Endothelial cell of umbilical vein (primary cell): ENCODE results near the gene RBMS3. TPM values are rescaled to one million over a fixed set of nuclear protein-coding genes. Genes with fewer than 3 reads are reported as not detected.

Experiments
- BruUV-seq: library from RNA; stranded (reverse); fragments of 400-500 nt; replicated peaks from 2 replicates; lab custom pipeline; 2021; lab: Mats Ljungman, UMichigan
- CTCF ChIA-PET: fragments of 300-600, 350-600 bp; sonication (Branson Sonifier 250); formaldehyde crosslinking; loops from one replicate; lab custom pipeline; 2021; ENCODE audit warnings: antibody characterized with exemption, inconsistent platforms; lab: Charles Lee
- POLR2A ChIA-PET: fragments of 300-600, 350-600 bp; sonication (Branson Sonifier 250); formaldehyde crosslinking; loops from one replicate; lab custom pipeline; 2021; ENCODE audit warnings: antibody characterized with exemption, inconsistent platforms; lab: Charles Lee
- DNase-seq: peaks from one replicate; pipeline ENCODE4 v3.0.0-alpha.2; 2011; ENCODE audit warnings: low read depth, low spot score
- FAIRE-seq: peaks from 2 replicates; lab custom pipeline; 2011; peaks lifted over from hg19 to GRCh38; lab: Jason Lieb, UNC
- H2AFZ ChIP-seq: 2 replicates; pipeline ENCODE4 v1.6.0; 2012; ENCODE audit warnings: low read depth, low read length, control low read depth, inconsistent platforms
- H3K27ac ChIP-seq: 2 replicates; pipeline ENCODE4 v1.5.1; 2011; ENCODE audit warnings: low read depth, mild to moderate bottlenecking, control low read depth, low read length, moderate library complexity; ENCODE audit not compliant: insufficient read depth
- H3K27me3 ChIP-seq, 2 experiments: 2 replicates each; pipeline versions ENCODE4 v1.6.0 to v1.6.1; 2011; ENCODE audit warnings: low read length in 2 of 2, mixed read lengths in 1 of 2; ENCODE audit not compliant: control insufficient read depth in 2 of 2, insufficient read depth in 2 of 2
- H3K36me3 ChIP-seq, 2 experiments: 2 replicates in 1 of 2; 3 replicates in 1 of 2; pipeline ENCODE4 v1.5.1; 2011; ENCODE audit warnings: low read length in 2 of 2, mild to moderate bottlenecking in 1 of 2, moderate library complexity in 1 of 2; ENCODE audit not compliant: control insufficient read depth in 2 of 2, insufficient read depth in 2 of 2; ENCODE audit errors: extremely low read depth in 1 of 2
- H3K4me1 ChIP-seq: 3 replicates; pipeline ENCODE4 v1.5.1; 2011; ENCODE audit warnings: mild to moderate bottlenecking, low read length; ENCODE audit not compliant: control insufficient read depth, insufficient read depth; ENCODE audit errors: extremely low read depth
- H3K4me2 ChIP-seq: 2 replicates; pipeline ENCODE4 v1.6.1; 2011; ENCODE audit warnings: low read length, control low read depth, mixed read lengths; ENCODE audit not compliant: insufficient read depth
- H3K4me3 ChIP-seq, 3 experiments: fragments of 200-600 bp in 1 of 3; sonication (generic), shearing (Covaris generic) in 1 of 3; replicated peaks in 1 of 3; 2 replicates each; pipeline ENCODE4 v1.5.1; 2011 to 2016; ENCODE audit warnings: control low read depth in 3 of 3, low read length in 3 of 3, mild to moderate bottlenecking in 2 of 3, inconsistent platforms in 1 of 3, low read depth in 1 of 3, moderate library complexity in 1 of 3; ENCODE audit not compliant: insufficient read depth in 1 of 3
- H3K79me2 ChIP-seq: 2 replicates; pipeline ENCODE4 v1.6.0; 2012; ENCODE audit warnings: low read length, inconsistent platforms; ENCODE audit not compliant: control insufficient read depth, insufficient read depth
- H3K9ac ChIP-seq: replicated peaks from 2 replicates; pipeline ENCODE3; 2011; ENCODE audit warnings: low read length, control low read depth; ENCODE audit not compliant: insufficient read depth; ENCODE audit errors: extremely low read depth
- H3K9me1 ChIP-seq: replicated peaks from 3 replicates; pipeline ENCODE4 v1.6.0; 2011; ENCODE audit warnings: mild to moderate bottlenecking, low read length; ENCODE audit not compliant: control insufficient read depth, insufficient read depth; ENCODE audit errors: extremely low read depth
- H3K9me3 ChIP-seq: replicated peaks from 2 replicates; pipeline ENCODE4 v1.5.1; 2012; ENCODE audit warnings: low read length, inconsistent platforms; ENCODE audit not compliant: control insufficient read depth, insufficient read depth
- H4K20me1 ChIP-seq: replicated peaks from 2 replicates; pipeline ENCODE3; 2011; ENCODE audit warnings: mild to moderate bottlenecking, low read length; ENCODE audit not compliant: control insufficient read depth, insufficient read depth; ENCODE audit errors: extremely low read depth
- EZH2 ChIP-seq: IDR thresholded peaks from 2 replicates; pipeline ENCODE4 v1.6.1; 2012; ENCODE audit warnings: borderline replicate concordance, low read depth, mild to moderate bottlenecking, moderate library complexity, low read length, inconsistent platforms; ENCODE audit not compliant: severe bottlenecking
- FOS ChIP-seq: IDR thresholded peaks from 2 replicates; pipeline ENCODE4 v1.6.1; 2011; ENCODE audit warnings: mild to moderate bottlenecking, low read length, moderate library complexity, borderline replicate concordance; ENCODE audit not compliant: insufficient read depth
- GATA2 ChIP-seq: IDR thresholded peaks from 2 replicates; pipeline ENCODE4 v1.7.0; 2011; ENCODE audit warnings: low read depth, mild to moderate bottlenecking, moderate library complexity, mixed read lengths, low read length; ENCODE audit not compliant: insufficient read length, insufficient read depth
- JUN ChIP-seq: IDR thresholded peaks from 2 replicates; pipeline ENCODE4 v1.6.1; 2011; ENCODE audit warnings: borderline replicate concordance, low read depth; ENCODE audit not compliant: insufficient read length, insufficient read depth
- MYC ChIP-seq: IDR thresholded peaks from one replicate; pipeline ENCODE4 v1.6.1; 2011; ENCODE audit warnings: mild to moderate bottlenecking, low read depth, low read length
- POLR2A ChIP-seq: IDR thresholded peaks from 2 replicates; pipeline ENCODE4 v1.6.1; 2012; ENCODE audit warnings: low read depth, mild to moderate bottlenecking, control low read depth, low read length
- POLR2AphosphoS5 ChIP-seq: IDR thresholded peaks from 2 replicates; pipeline ENCODE4 v1.6.1; 2012; ENCODE audit warnings: low read depth, mild to moderate bottlenecking, control low read depth, low read length, moderate library complexity; ENCODE audit not compliant: insufficient read depth
- dilution Hi-C: fragments of 300-500 bp; cut with MboI; formaldehyde crosslinking; loops from one replicate; pipeline ENCODE4 v1.15.0; 2019; ENCODE audit warnings: low sequenced_read_pairs; ENCODE audit not compliant: extremely low pct_ligation_motif_present
- intact Hi-C: fragments of 100-400 bp; cut with micrococcal nuclease; formaldehyde crosslinking; loops from one replicate; pipeline ENCODE4 v1.10.0; 2022
- polyA plus RNA-seq, 4 experiments: library from polyadenylated mRNA; depleted of rRNA in 3 of 4; stranded (reverse) in 3 of 4; unstranded in 1 of 4; fragments of >200 nt; gene quantifications; 2 replicates each; pipeline versions ENCODE4 v1.2.1 to v1.2.3, GENCODE V29; 2011 to 2012; ENCODE audit warnings: missing spikeins in 1 of 4
- total RNA-seq: library from RNA; stranded (reverse); gene quantifications from 2 replicates; pipeline ENCODE4 v1.2.3, GENCODE V29; 2021
- TF ChIP-seq, protein P1 (sequence below): IDR thresholded peaks from 2 replicates; pipeline ENCODE4 v1.6.1; 2011; ENCODE audit not compliant: insufficient read depth, insufficient read length
- TF ChIP-seq, protein P2 (sequence below), 2 donors: IDR thresholded peaks; 1 replicate in 1 of 2; 2 replicates in 1 of 2; pipeline ENCODE4 v1.5.1; 2011; ENCODE audit warnings: low read length in 2 of 2, mild to moderate bottlenecking in 2 of 2, moderate library complexity in 2 of 2, control low read depth in 1 of 2, inconsistent platforms in 1 of 2, low read depth in 1 of 2; ENCODE audit not compliant: insufficient read depth in 1 of 2; ENCODE audit errors: extremely low read depth in 1 of 2

Gene RBMS3
- total and polyA plus RNA-seq, 2 donors (not counting 3 experiments of a cell fraction or from before 2014, with no cell fraction given): 13.6 to 42.3 TPM

DNA sequence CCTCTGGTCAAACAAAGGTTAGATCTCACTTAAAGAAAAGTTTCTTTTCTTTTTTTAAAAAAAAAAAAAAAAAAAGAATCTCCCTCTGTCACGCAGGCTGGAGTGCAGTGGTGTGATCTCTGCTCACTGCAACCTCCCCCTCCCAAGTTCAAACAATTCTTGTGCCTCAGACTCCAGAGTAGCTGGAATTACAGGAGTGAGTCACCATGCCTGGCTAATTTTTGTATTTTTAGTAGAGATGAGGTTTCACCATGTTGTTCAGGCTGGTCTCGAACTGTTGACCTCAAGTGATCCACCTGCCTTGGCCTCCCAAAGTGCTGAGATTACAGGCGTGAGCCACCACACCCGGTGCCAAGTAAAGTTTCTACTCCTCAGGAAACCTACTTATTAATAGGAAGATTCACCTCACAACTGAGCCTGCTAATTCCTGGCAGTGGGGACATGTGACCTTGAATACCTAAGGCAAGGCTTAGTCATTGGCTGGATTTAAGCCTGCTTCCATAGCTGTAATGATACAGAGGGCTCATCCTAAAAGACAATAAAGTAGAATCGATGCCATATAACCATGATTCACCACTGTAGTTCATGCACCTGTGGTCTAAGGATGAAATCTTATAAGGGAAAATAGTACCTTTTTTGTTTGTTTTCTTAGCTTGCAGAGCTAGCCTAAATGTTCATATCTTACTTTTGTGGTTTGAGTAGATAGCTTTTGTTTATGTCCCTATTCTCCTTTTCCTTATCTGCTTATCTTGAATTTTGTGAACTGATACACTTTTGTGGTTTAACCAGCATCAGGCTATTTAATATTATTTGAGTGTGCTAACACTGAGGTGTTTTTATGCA is 24.8 kb upstream of the RBMS3 start:
- Histone ChIP-seq H3K4me3 (no peak overlapping the region), H3K27ac (no peak overlapping the region), H3K4me2 (no peak overlapping the region), H3K9me1 (no peaks in the 10 kb centered on the region), H2AFZ (no peak overlapping the region), H4K20me1 (no peaks in the 10 kb centered on the region), H3K9me3 (no peaks in the 10 kb centered on the region), H3K27me3 (no peaks in the 10 kb centered on the region), H3K9ac (no peak overlapping the region), H3K79me2 (no peaks in the 10 kb centered on the region), H3K36me3 (no peaks in the 10 kb centered on the region), H3K4me1 (no peaks in the 10 kb centered on the region)
- DNase-seq (no peak), FAIRE-seq (no peak)
- BruUV-seq: no TSS peak
- TF ChIP-seq JUN (no peak), FOS (peak; percentile 11)
- POLR2A ChIA-PET: no interaction called here
- intact Hi-C loops (no loop called here), dilution Hi-C loops (no loop called here)
- CTCF ChIA-PET: no interaction called here

DNA sequence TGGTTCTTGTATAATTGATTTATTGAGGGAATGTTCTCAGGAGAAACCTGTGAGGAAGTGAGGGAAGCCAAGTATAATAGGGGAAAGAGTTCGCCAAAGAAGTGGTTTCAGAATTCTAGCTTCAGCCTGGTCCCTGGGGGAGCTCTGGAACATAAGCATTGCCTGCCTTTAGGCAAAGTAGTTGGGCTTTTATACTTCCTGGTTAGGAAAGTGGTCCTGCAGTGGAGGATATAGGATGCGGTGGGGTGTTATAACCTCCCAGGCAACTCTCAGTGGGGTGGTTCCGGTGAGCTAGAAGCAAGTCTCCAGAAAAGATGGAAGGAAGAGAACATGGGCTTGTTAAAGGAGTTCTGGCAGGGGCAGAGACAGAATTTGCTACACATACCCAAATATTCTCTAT is 22.7 kb upstream of the RBMS3 start:
- Histone ChIP-seq H3K4me1 (no peaks in the 10 kb centered on the region), H3K4me2 (no peak overlapping the region), H4K20me1 (no peaks in the 10 kb centered on the region), H2AFZ (no peak overlapping the region), H3K27ac (no peak overlapping the region), H3K4me3 (no peak overlapping the region), H3K27me3 (no peaks in the 10 kb centered on the region), H3K9me1 (no peaks in the 10 kb centered on the region), H3K36me3 (no peaks in the 10 kb centered on the region), H3K79me2 (no peaks in the 10 kb centered on the region), H3K9ac (no peak overlapping the region), H3K9me3 (no peaks in the 10 kb centered on the region)
- no TSS peak for BruUV-seq
- dilution Hi-C loops: no loop called here
- intact Hi-C loops: no loop called here
- ChIA-PET CTCF (interaction anchor here (0.7 to 1.7 kb wide), 2 partner anchors 10 to 268 kb away, joined by 3 to 5 read pairs; no protein-coding TSS in a partner anchor), POLR2A (interaction anchor here (0.6 to 0.8 kb wide), 2 partner anchors 11 to 173 kb away, joined by 3 read pairs; no protein-coding TSS in a partner anchor)
- FAIRE-seq (no peak), DNase-seq (no peak)
- TF ChIP-seq POLR2AphosphoS5 (no peak), GATA2 (no peak), JUN (no peak), MYC (no peak), EZH2 (no peak), POLR2A (no peak), FOS (no peak)
- TF ChIP-seq, protein P1, sequence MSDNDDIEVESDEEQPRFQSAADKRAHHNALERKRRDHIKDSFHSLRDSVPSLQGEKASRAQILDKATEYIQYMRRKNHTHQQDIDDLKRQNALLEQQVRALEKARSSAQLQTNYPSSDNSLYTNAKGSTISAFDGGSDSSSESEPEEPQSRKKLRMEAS: no peak
- TF ChIP-seq, protein P2, sequence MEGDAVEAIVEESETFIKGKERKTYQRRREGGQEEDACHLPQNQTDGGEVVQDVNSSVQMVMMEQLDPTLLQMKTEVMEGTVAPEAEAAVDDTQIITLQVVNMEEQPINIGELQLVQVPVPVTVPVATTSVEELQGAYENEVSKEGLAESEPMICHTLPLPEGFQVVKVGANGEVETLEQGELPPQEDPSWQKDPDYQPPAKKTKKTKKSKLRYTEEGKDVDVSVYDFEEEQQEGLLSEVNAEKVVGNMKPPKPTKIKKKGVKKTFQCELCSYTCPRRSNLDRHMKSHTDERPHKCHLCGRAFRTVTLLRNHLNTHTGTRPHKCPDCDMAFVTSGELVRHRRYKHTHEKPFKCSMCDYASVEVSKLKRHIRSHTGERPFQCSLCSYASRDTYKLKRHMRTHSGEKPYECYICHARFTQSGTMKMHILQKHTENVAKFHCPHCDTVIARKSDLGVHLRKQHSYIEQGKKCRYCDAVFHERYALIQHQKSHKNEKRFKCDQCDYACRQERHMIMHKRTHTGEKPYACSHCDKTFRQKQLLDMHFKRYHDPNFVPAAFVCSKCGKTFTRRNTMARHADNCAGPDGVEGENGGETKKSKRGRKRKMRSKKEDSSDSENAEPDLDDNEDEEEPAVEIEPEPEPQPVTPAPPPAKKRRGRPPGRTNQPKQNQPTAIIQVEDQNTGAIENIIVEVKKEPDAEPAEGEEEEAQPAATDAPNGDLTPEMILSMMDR (IDR thresholded peaks at IDR 0.05; ENCODE audit: extremely low read depth in 1 of 2, insufficient read depth in 1 of 2, low read depth in 1 of 2, low read length in 2 of 2): no peak
